Left forelimb (tissue), 1 donor: ENCODE measurements around the gene DCAF15.
A peak's percentile ranks its signal among the peaks of the same experiment; 100 is the strongest.

ENCODE experiments used
- DNase-seq: peaks from one replicate; pipeline ENCODE4 v3.0.0-alpha.2; 2018; ENCODE audit warnings: low spot score

Gene DCAF15

GRCh38 chr19:13931391-13932148, 20.7 kb upstream of the DCAF15 start:
- no peak for DNase-seq

GRCh38 chr19:13932149-13932637, 20.1 kb upstream of the DCAF15 start:
- DNase-seq = no peak

- DNase-seq = no peak
Measured at GRCh38 chr19:13932911-13933393, 19.4 kb upstream of the DCAF15 start.

- no peak for DNase-seq
Measured at GRCh38 chr19:13934785-13935109, 17.6 kb upstream of the DCAF15 start.

GRCh38 chr19:13935765-13936510, 16.4 kb upstream of the DCAF15 start:
- DNase-seq = no peak

GRCh38 chr19:13937479-13938300, 14.6 kb upstream of the DCAF15 start:
- DNase-seq = no peak

- DNase-seq = peak; percentile 73
Measured at GRCh38 chr19:13938301-13939064, 13.8 kb upstream of the DCAF15 start, which contains the start of gene PODNL1. Gene PODNL1 (minus strand): TSS chr19:13938417. CDS start chr19:13938181, 236 bp downstream.

- no peak for DNase-seq
Measured at GRCh38 chr19:13942023-13942684, 10.2 kb upstream of the DCAF15 start.

- no peak for DNase-seq
Measured at GRCh38 chr19:13946414-13946813, 5.9 kb upstream of the DCAF15 start.

- no peak for DNase-seq
Measured at GRCh38 chr19:13951043-13951442, 1.3 kb upstream of the DCAF15 start.

- DNase-seq = no peak
Measured at GRCh38 chr19:13951799-13952153, 533 bp upstream of the DCAF15 start.

GRCh38 chr19:13952931-13953531, 722 bp downstream of the DCAF15 start:
- DNase-seq = no peak

- no peak for DNase-seq
Measured at GRCh38 chr19:13954185-13954584, 1.9 kb downstream of the DCAF15 start.

GRCh38 chr19:13955662-13956364, 3.5 kb downstream of the DCAF15 start:
- DNase-seq = no peak

GRCh38 chr19:13956365-13956744, 4.0 kb downstream of the DCAF15 start:
- DNase-seq = no peak

- no peak for DNase-seq
Measured at GRCh38 chr19:13957051-13957450, 4.7 kb downstream of the DCAF15 start.

GRCh38 chr19:13958043-13958442, 5.7 kb downstream of the DCAF15 start:
- DNase-seq = no peak

- no peak for DNase-seq
Measured at GRCh38 chr19:13959141-13959961, 7.0 kb downstream of the DCAF15 start.
